Prostate gland (tissue), 2 donors: ENCODE results near the gene THAP8.
A peak's percentile ranks its signal among the peaks of the same experiment; 100 is the strongest.

Experiments used
- CTCF ChIP-seq, 4 experiments: fragments of 200-600 bp in 2 of 4; fragments of 450-650 bp in 2 of 4; sonication (generic) in 2 of 4; IDR thresholded peaks; 1 replicate in 3 of 4; 2 replicates in 1 of 4; pipeline ENCODE4 v1.5.1; 2016 to 2019; ENCODE audit warnings: antibody characterized with exemption in 4 of 4, mild to moderate bottlenecking in 2 of 4, moderate library complexity in 2 of 4
- POLR2A ChIP-seq: fragments of 450-650 bp; IDR thresholded peaks from one replicate; pipeline ENCODE4 v1.6.1; 2016; ENCODE audit warnings: antibody characterized with exemption, mild to moderate bottlenecking
- POLR2AphosphoS5 ChIP-seq: sonication (generic); formaldehyde crosslinking; IDR thresholded peaks from one replicate; pipeline ENCODE4 v1.6.1; 2017; ENCODE audit warnings: antibody characterized with exemption

- TF ChIP-seq CTCF (IDR thresholded peaks at IDR 0.05) (no peak), POLR2AphosphoS5 (no peak), POLR2A (peak; percentile 37)
These were observed 925 bp upstream of the THAP8 start, which contains the start of gene WDR62 for GRCh38 chr19:36054733-36055686.
